C4-2B (cell line): Measurements from ENCODE around the gene LHX2.

ENCODE experiments used
- CTCF ChIP-seq: fragments of 450-650 bp; conservative IDR thresholded peaks from 2 replicates; pipeline ENCODE4 v1.5.1; 2017; ENCODE audit warnings: mild to moderate bottlenecking
- ZFX ChIP-seq: fragments of 450-650 bp; IDR thresholded peaks from 2 replicates; pipeline ENCODE4 v1.6.1; 2017

GRCh38 chr9:123967323-123967722, 44.2 kb upstream of the LHX2 start:
- TF ChIP-seq CTCF (no peak), ZFX (no peak)
